Neuronal stem cell (in vitro differentiated cells): ENCODE data around the gene CCDC63.

Source experiments
- DNase-seq: peaks from one replicate; pipeline ENCODE4 v3.0.0-alpha.2; 2013; ENCODE audit warnings: low spot score
- H2AFZ ChIP-seq: one replicate; pipeline ENCODE4 v1.6.1; 2013; ENCODE audit warnings: mild to moderate bottlenecking, low read length, inconsistent platforms
- H2AK5ac ChIP-seq: 2 replicates; pipeline ENCODE4 v1.6.1; 2013; ENCODE audit warnings: low read depth, mild to moderate bottlenecking, inconsistent platforms, low read length, moderate library complexity, mixed read lengths
- H2BK120ac ChIP-seq: 2 replicates; pipeline ENCODE4 v1.6.1; 2013; ENCODE audit warnings: low read depth, mild to moderate bottlenecking, inconsistent platforms, low read length, moderate library complexity, mixed read lengths
- H2BK12ac ChIP-seq: one replicate; pipeline ENCODE4 v1.6.1; 2013; ENCODE audit warnings: low read length, inconsistent platforms
- H2BK15ac ChIP-seq: 2 replicates; pipeline ENCODE4 v1.6.1; 2013; ENCODE audit warnings: mild to moderate bottlenecking, low read length, inconsistent platforms, mixed read lengths
- H2BK5ac ChIP-seq: one replicate; pipeline ENCODE4 v1.6.1; 2013; ENCODE audit warnings: inconsistent platforms, mild to moderate bottlenecking, low read length, moderate library complexity
- H3K14ac ChIP-seq: one replicate; pipeline ENCODE4 v1.6.1; 2013; ENCODE audit warnings: low read length, inconsistent platforms
- H3K18ac ChIP-seq: 2 replicates; pipeline ENCODE4 v1.6.1; 2013; ENCODE audit warnings: low read length, inconsistent platforms
- H3K23ac ChIP-seq: 2 replicates; pipeline ENCODE4 v1.6.1; 2013; ENCODE audit warnings: low read depth, mild to moderate bottlenecking, mixed read lengths, low read length, inconsistent platforms; ENCODE audit not compliant: poor library complexity
- H3K27ac ChIP-seq: replicated peaks from 3 replicates; pipeline ENCODE4 v1.5.1; 2013; ENCODE audit warnings: low read length, inconsistent platforms
- H3K27me3 ChIP-seq, 3 experiments: 2 replicates each; pipeline ENCODE4 v1.6.1; 2013; ENCODE audit warnings: low read length in 3 of 3, mild to moderate bottlenecking in 2 of 3, inconsistent platforms in 1 of 3, low read depth in 1 of 3, mixed read lengths in 1 of 3, moderate library complexity in 1 of 3; ENCODE audit not compliant: control insufficient read depth in 3 of 3, insufficient read depth in 3 of 3
- H3K36me3 ChIP-seq, 2 donors: replicated peaks in 1 of 2; 2 replicates each; pipeline ENCODE4 v1.6.1; 2013; ENCODE audit warnings: low read length in 2 of 2; ENCODE audit not compliant: control insufficient read depth in 2 of 2, insufficient read depth in 2 of 2
- H3K4ac ChIP-seq: 2 replicates; pipeline ENCODE4 v1.6.1; 2013; ENCODE audit warnings: inconsistent platforms, mild to moderate bottlenecking, low read length, moderate library complexity
- H3K4me1 ChIP-seq, 2 donors: 1 replicate in 1 of 2; 2 replicates in 1 of 2; pipeline ENCODE4 v1.6.1; 2013; ENCODE audit warnings: low read length in 2 of 2, low read depth in 1 of 2; ENCODE audit not compliant: control insufficient read depth in 2 of 2, insufficient read depth in 1 of 2
- H3K4me2 ChIP-seq: one replicate; pipeline ENCODE4 v1.6.1; 2013; ENCODE audit warnings: mild to moderate bottlenecking, low read length, inconsistent platforms; ENCODE audit not compliant: insufficient read depth, poor library complexity, severe bottlenecking
- H3K4me3 ChIP-seq, 2 donors: 2 replicates each; pipeline ENCODE4 v1.5.1; 2013; ENCODE audit warnings: low read length in 2 of 2, mild to moderate bottlenecking in 2 of 2, inconsistent platforms in 1 of 2, moderate library complexity in 1 of 2
- H3K79me1 ChIP-seq: one replicate; pipeline ENCODE4 v1.6.1; 2013; ENCODE audit warnings: low read depth, mild to moderate bottlenecking, inconsistent platforms, low read length, moderate library complexity
- H3K9ac ChIP-seq: one replicate; pipeline ENCODE4 v1.6.1; 2013; ENCODE audit warnings: mild to moderate bottlenecking, low read depth, low read length, inconsistent platforms; ENCODE audit not compliant: poor library complexity
- H3K9me3 ChIP-seq, 2 donors: replicated peaks in 1 of 2; 2 replicates each; pipeline versions ENCODE3 to v1.6.1; 2013; ENCODE audit warnings: low read length in 2 of 2, mild to moderate bottlenecking in 2 of 2, inconsistent platforms in 1 of 2, low read depth in 1 of 2, mixed read lengths in 1 of 2, moderate library complexity in 1 of 2; ENCODE audit not compliant: control insufficient read depth in 2 of 2, insufficient read depth in 1 of 2
- H4K8ac ChIP-seq: one replicate; pipeline ENCODE4 v1.6.1; 2013; ENCODE audit warnings: low read depth, mild to moderate bottlenecking, inconsistent platforms, low read length, moderate library complexity
- H4K91ac ChIP-seq: one replicate; pipeline ENCODE4 v1.6.1; 2013; ENCODE audit warnings: low read length, low read depth, mild to moderate bottlenecking, inconsistent platforms; ENCODE audit not compliant: poor library complexity
- WGBS, 2 donors: extraction: QIAGEN DNeasy Blood & Tissue Kit; methylation state at CpG; one replicate each; pipeline ENCODE4 v1.1.7; 2013; ENCODE audit warnings: missing lambda C conversion rate in 2 of 2, mixed read lengths in 1 of 2; ENCODE audit not compliant: insufficient read length in 2 of 2, insufficient replicate concordance in 1 of 2; ENCODE audit errors: extremely low coverage in 2 of 2; 5-methylcytosine and 5-hydroxymethylcytosine counted together

CCDC63 gene

DNA sequence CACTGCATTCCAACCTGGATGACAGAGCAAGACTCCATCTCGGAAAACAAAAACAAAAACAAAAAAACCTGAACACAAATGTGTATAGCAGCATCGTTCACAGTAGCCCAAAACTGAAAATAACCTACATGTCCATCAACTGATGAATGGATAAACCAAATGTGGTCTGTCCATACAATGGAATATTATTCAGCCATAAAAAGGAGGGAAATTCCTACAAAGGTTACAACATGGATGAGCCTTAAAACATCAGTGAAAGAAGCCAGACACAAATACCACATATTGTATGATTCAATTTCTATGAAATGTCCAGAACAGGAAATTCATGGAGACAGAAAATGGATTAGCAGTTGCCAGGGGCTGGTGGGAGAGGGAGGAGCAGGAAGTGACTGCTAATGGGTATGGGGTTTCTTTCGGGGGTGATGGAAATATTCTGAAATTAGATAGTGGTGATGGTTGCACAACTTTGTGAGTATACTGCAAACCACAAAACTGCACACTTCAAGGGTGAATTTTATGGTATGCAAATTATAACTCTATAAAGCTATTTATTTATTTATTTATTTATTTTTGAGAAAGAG is 69.6 kb downstream of the CCDC63 start:
- Histone ChIP-seq H4K91ac (no peak overlapping the region), H3K4me3 (no peak overlapping the region), H3K18ac (no peak overlapping the region), H4K8ac (no peak overlapping the region), H3K4ac (no peak overlapping the region), H3K4me2 (no peak overlapping the region), H3K9me3 (no peaks in the 10 kb centered on the region), H3K79me1 (no peaks in the 10 kb centered on the region), H3K27me3 (peaks cover 0 to 26% (median 2%) of the 10 kb centered on the region in 3 experiments), H2BK5ac (no peak overlapping the region), H2BK120ac (no peak overlapping the region), H2BK12ac (no peak overlapping the region), H2BK15ac (no peak overlapping the region), H3K14ac (no peak overlapping the region), H3K4me1 (peaks cover 0 to 8% of the 10 kb centered on the region in 2 donors), H3K36me3 (no peaks in the 10 kb centered on the region), H3K23ac (no peak overlapping the region), H3K9ac (no peak overlapping the region), H2AK5ac (no peak overlapping the region), H3K27ac (no peak overlapping the region), H2AFZ (no peak overlapping the region)
- DNase-seq, result no peak
- WGBS, 2 donors, result no CpG with 5 or more reads among the region's 3 CpGs

DNA sequence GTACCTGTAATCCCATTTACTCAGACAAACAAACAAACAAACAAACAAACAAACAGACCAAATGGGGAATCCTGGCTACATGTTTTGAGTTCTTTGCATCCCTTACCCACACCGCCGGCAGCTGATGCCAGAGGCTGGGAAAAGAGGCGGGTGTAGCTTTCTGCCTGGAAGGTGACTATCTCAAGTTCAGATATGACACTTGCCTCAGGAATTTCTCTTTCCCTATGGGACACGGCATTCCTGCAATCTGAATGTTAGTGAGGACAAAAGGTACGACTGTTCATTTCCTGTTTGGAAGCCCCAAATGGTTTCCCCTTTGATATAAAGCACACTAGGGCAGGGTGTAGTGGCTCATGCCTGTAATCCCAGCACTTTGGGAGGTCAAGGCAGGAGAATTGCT is 70.7 kb downstream of the CCDC63 start:
- no peaks in the 10 kb centered on the region for H3K9me3 ChIP-seq
- no peak overlapping the region for H4K91ac ChIP-seq
- H3K4me3 ChIP-seq, result no peak overlapping the region
- DNase-seq, result no peak
- H3K9ac ChIP-seq, result no peak overlapping the region
- H2BK5ac ChIP-seq, result no peak overlapping the region
- H3K4me2 ChIP-seq, result no peak overlapping the region
- H3K4ac ChIP-seq, result no peak overlapping the region
- H2AFZ ChIP-seq, result no peak overlapping the region
- peaks cover 0 to 11% of the 10 kb centered on the region in 2 donors for H3K4me1 ChIP-seq
- H3K23ac ChIP-seq, result no peak overlapping the region
- H4K8ac ChIP-seq, result no peak overlapping the region
- no peak overlapping the region for H3K18ac ChIP-seq
- H2BK120ac ChIP-seq, result no peak overlapping the region
- no peak overlapping the region for H3K27ac ChIP-seq
- H2BK12ac ChIP-seq, result no peak overlapping the region
- no peak overlapping the region for H3K14ac ChIP-seq
- H3K27me3 ChIP-seq, result peaks cover 0 to 26% (median 2%) of the 10 kb centered on the region in 3 experiments
- no peak overlapping the region for H2AK5ac ChIP-seq
- H2BK15ac ChIP-seq, result no peak overlapping the region
- no CpG with 5 or more reads among the region's 5 CpGs for WGBS, 2 donors
- H3K36me3 ChIP-seq, result no peaks in the 10 kb centered on the region
- no peaks in the 10 kb centered on the region for H3K79me1 ChIP-seq

DNA sequence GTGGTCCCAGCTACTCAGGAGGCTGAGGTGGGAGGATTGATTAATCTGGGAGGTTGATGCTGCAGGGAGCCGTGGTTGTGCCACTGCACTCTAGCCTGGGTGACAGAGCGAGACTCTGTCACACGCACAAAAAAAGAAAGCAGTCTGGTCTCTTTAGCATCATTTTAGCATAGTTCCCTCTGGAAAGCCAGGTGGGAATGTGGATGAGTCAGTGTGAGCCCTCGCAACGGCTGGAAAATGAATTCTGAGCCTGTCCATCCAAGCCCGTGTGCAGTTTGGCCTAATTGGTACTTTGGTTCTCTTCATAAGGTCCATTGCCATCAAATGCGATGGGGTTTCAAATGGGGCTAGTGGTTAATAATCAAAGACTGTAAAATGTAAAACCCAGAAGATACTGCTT is 71.2 kb downstream of the CCDC63 start:
- Histone ChIP-seq H3K4me3 (no peak overlapping the region), H3K23ac (no peak overlapping the region), H2AK5ac (no peak overlapping the region), H4K8ac (no peak overlapping the region), H3K79me1 (no peaks in the 10 kb centered on the region), H2BK12ac (no peak overlapping the region), H3K14ac (no peak overlapping the region), H2BK15ac (no peak overlapping the region), H3K4ac (no peak overlapping the region), H3K27me3 (peaks cover 0 to 26% (median 2%) of the 10 kb centered on the region in 3 experiments), H3K18ac (no peak overlapping the region), H2AFZ (no peak overlapping the region), H3K4me1 (peaks cover 0 to 14% of the 10 kb centered on the region in 2 donors), H4K91ac (no peak overlapping the region), H3K9me3 (no peaks in the 10 kb centered on the region), H3K4me2 (no peak overlapping the region), H2BK120ac (no peak overlapping the region), H3K36me3 (no peaks in the 10 kb centered on the region), H3K9ac (no peak overlapping the region), H3K27ac (no peak overlapping the region), H2BK5ac (no peak overlapping the region)
- DNase-seq, result no peak
- no CpG with 5 or more reads among the region's 7 CpGs for WGBS, 2 donors

- H3K9ac ChIP-seq, result no peak overlapping the region
- no CpG with 5 or more reads among the region's 5 CpGs for WGBS, 2 donors
Observed at GRCh38 chr12:110919720-110920119, 72.9 kb downstream of the CCDC63 start.

More at GRCh38 chr12:110919720-110920119, 72.9 kb downstream of the CCDC63 start:
- Histone ChIP-seq H2BK5ac (no peak overlapping the region), H2AFZ (no peak overlapping the region), H2BK120ac (no peak overlapping the region), H3K14ac (no peak overlapping the region), H3K4me2 (no peak overlapping the region), H3K18ac (no peak overlapping the region), H3K4me3 (no peak overlapping the region), H4K91ac (no peak overlapping the region), H2AK5ac (no peak overlapping the region), H2BK12ac (no peak overlapping the region), H3K23ac (no peak overlapping the region), H3K79me1 (no peaks in the 10 kb centered on the region), H3K4me1 (peaks cover 0 to 14% of the 10 kb centered on the region in 2 donors), H2BK15ac (no peak overlapping the region), H3K27me3 (peaks cover 0 to 29% (median 2%) of the 10 kb centered on the region in 3 experiments), H4K8ac (no peak overlapping the region), H3K9me3 (no peaks in the 10 kb centered on the region), H3K27ac (no peak overlapping the region), H3K36me3 (no peaks in the 10 kb centered on the region), H3K4ac (no peak overlapping the region)
- DNase-seq, result no peak
